22Rv1 (cell line): ENCODE results near the gene ANP32D.

ENCODE experiments used
- CTCF ChIP-seq: fragments of 450-650 bp; IDR thresholded peaks from 2 replicates; pipeline ENCODE4 v1.5.1; 2017; ENCODE audit warnings: mild to moderate bottlenecking
- ZFX ChIP-seq: fragments of 450-650 bp; IDR thresholded peaks from 2 replicates; pipeline ENCODE4 v1.6.1; 2017; ENCODE audit warnings: antibody characterized with exemption, borderline replicate concordance

- TF ChIP-seq CTCF (no peak), ZFX (no peak)
These were observed 26.1 kb upstream of the ANP32D start for GRCh38 chr12:48446161-48446776.
